BLaER1 (cell line): ENCODE measurements around the gene CEP72.
A peak's percentile ranks its signal among the peaks of the same experiment; 100 is the strongest.

Experiments used
- H3K27ac ChIP-seq: shearing (Covaris generic); formaldehyde crosslinking; 2 replicates; pipeline ENCODE4 v1.8.1; 2022
- H3K27me3 ChIP-seq: shearing (Covaris generic); formaldehyde crosslinking; 2 replicates; pipeline ENCODE4 v1.8.1; 2022
- H3K36me3 ChIP-seq: shearing (Covaris generic); formaldehyde crosslinking; 2 replicates; pipeline ENCODE4 v1.8.1; 2022
- H3K4me1 ChIP-seq: shearing (Covaris generic); formaldehyde crosslinking; 2 replicates; pipeline ENCODE4 v1.8.1; 2022
- H3K4me2 ChIP-seq: shearing (Covaris generic); formaldehyde crosslinking; 2 replicates; pipeline ENCODE4 v1.8.1; 2022
- H3K4me3 ChIP-seq: shearing (Covaris generic); formaldehyde crosslinking; 2 replicates; pipeline ENCODE4 v1.8.1; 2022
- H3K9ac ChIP-seq: shearing (Covaris generic); formaldehyde crosslinking; 2 replicates; pipeline ENCODE4 v1.8.1; 2022
- H3K9me3 ChIP-seq: shearing (Covaris generic); formaldehyde crosslinking; 2 replicates; pipeline ENCODE4 v1.8.1; 2022
- H4K20me1 ChIP-seq: shearing (Covaris generic); formaldehyde crosslinking; 2 replicates; pipeline ENCODE4 v1.8.1; 2022
- Cebpa-rat ChIP-seq: shearing (Covaris generic); IDR thresholded peaks from 2 replicates; pipeline ENCODE4 v1.8.1; 2022

Gene CEP72

GRCh38 chr5:642481-642880, 30.3 kb downstream of the CEP72 start:
- no peak overlapping the region for H3K4me2 ChIP-seq
- H3K9me3 ChIP-seq, result peaks cover 11% of the 10 kb centered on the region
- H3K36me3 ChIP-seq, result peaks cover 87% of the 10 kb centered on the region
- H3K9ac ChIP-seq, result no peak overlapping the region
- peaks cover 22% of the 10 kb centered on the region for H4K20me1 ChIP-seq
- no peak overlapping the region for H3K27ac ChIP-seq
- no peak overlapping the region for H3K4me3 ChIP-seq
- no peak for TF ChIP-seq Cebpa-rat
- H3K27me3 ChIP-seq, result no peaks in the 10 kb centered on the region
- H3K4me1 ChIP-seq, result peaks cover 32% of the 10 kb centered on the region

- Histone ChIP-seq H3K27me3 (no peaks in the 10 kb centered on the region), H3K4me3 (peak overlapping the region; percentile 36; the same call in 1 of the 2 replicates), H3K4me1 (peaks cover 32% of the 10 kb centered on the region), H3K4me2 (peak overlapping the region; percentile 73), H3K9me3 (peaks cover 20% of the 10 kb centered on the region), H3K9ac (peak overlapping the region; percentile 61), H3K36me3 (peaks cover 87% of the 10 kb centered on the region), H3K27ac (peak overlapping the region; percentile 71), H4K20me1 (peaks cover 22% of the 10 kb centered on the region)
- no peak for TF ChIP-seq Cebpa-rat
Observed at GRCh38 chr5:643351-643801, 31.2 kb downstream of the CEP72 start.

- Histone ChIP-seq H3K4me3 (peak overlapping the region; percentile 36), H3K4me1 (peaks cover 32% of the 10 kb centered on the region), H4K20me1 (peaks cover 20% of the 10 kb centered on the region), H3K36me3 (peaks cover 88% of the 10 kb centered on the region), H3K9ac (peak overlapping the region; percentile 61), H3K4me2 (peak overlapping the region; percentile 73), H3K27me3 (no peaks in the 10 kb centered on the region), H3K9me3 (peaks cover 24% of the 10 kb centered on the region), H3K27ac (peak overlapping the region; percentile 71)
- TF ChIP-seq Cebpa-rat, result no peak
Observed at GRCh38 chr5:643811-644271, 31.7 kb downstream of the CEP72 start.

- TF ChIP-seq Cebpa-rat, result no peak
- peak overlapping the region; percentile 20 for H3K9ac ChIP-seq
- H3K27ac ChIP-seq, result peak overlapping the region; percentile 71
- H3K4me2 ChIP-seq, result peak overlapping the region; percentile 73
- peaks cover 88% of the 10 kb centered on the region for H3K36me3 ChIP-seq
- H3K9me3 ChIP-seq, result peaks cover 31% of the 10 kb centered on the region
- H3K27me3 ChIP-seq, result no peaks in the 10 kb centered on the region
- H4K20me1 ChIP-seq, result peaks cover 16% of the 10 kb centered on the region
- H3K4me3 ChIP-seq, result peak overlapping the region; percentile 36
- peaks cover 32% of the 10 kb centered on the region for H3K4me1 ChIP-seq
Observed at GRCh38 chr5:644509-644908, 32.4 kb downstream of the CEP72 start.

- H4K20me1 ChIP-seq, result peaks cover 12% of the 10 kb centered on the region
- H3K9me3 ChIP-seq, result peaks cover 36% of the 10 kb centered on the region
- no peaks in the 10 kb centered on the region for H3K27me3 ChIP-seq
- peaks cover 88% of the 10 kb centered on the region for H3K36me3 ChIP-seq
- H3K27ac ChIP-seq, result peak overlapping the region; percentile 71; the same call in 1 of the 2 replicates
- H3K4me2 ChIP-seq, result peak overlapping the region; percentile 73
- peak overlapping the region; percentile 20; the same call in 1 of the 2 replicates for H3K9ac ChIP-seq
- TF ChIP-seq Cebpa-rat, result no peak
- peaks cover 32% of the 10 kb centered on the region for H3K4me1 ChIP-seq
- no peak overlapping the region for H3K4me3 ChIP-seq
Observed at GRCh38 chr5:644971-645370, 32.8 kb downstream of the CEP72 start.

GRCh38 chr5:645421-645820, 33.3 kb downstream of the CEP72 start:
- Histone ChIP-seq H3K9ac (no peak overlapping the region), H3K4me2 (no peak overlapping the region), H3K36me3 (peaks cover 86% of the 10 kb centered on the region), H3K4me1 (peaks cover 32% of the 10 kb centered on the region), H3K4me3 (no peak overlapping the region), H3K27ac (no peak overlapping the region), H3K9me3 (peaks cover 38% of the 10 kb centered on the region), H3K27me3 (no peaks in the 10 kb centered on the region), H4K20me1 (peaks cover 12% of the 10 kb centered on the region)
- TF ChIP-seq Cebpa-rat, result no peak

- no peak overlapping the region for H3K4me2 ChIP-seq
- H3K4me3 ChIP-seq, result no peak overlapping the region
- H3K9ac ChIP-seq, result no peak overlapping the region
- H3K4me1 ChIP-seq, result peaks cover 32% of the 10 kb centered on the region
- H3K9me3 ChIP-seq, result peaks cover 38% of the 10 kb centered on the region
- H3K27me3 ChIP-seq, result no peaks in the 10 kb centered on the region
- H4K20me1 ChIP-seq, result peaks cover 12% of the 10 kb centered on the region
- H3K36me3 ChIP-seq, result peaks cover 80% of the 10 kb centered on the region
- no peak for TF ChIP-seq Cebpa-rat
- no peak overlapping the region for H3K27ac ChIP-seq
Observed at GRCh38 chr5:646396-647201, 34.5 kb downstream of the CEP72 start.

GRCh38 chr5:647311-647710, 35.2 kb downstream of the CEP72 start:
- TF ChIP-seq Cebpa-rat, result no peak

GRCh38 chr5:647727-648126, 35.6 kb downstream of the CEP72 start:
- TF ChIP-seq Cebpa-rat, result no peak
- Histone ChIP-seq H3K9ac (no peak overlapping the region), H4K20me1 (peaks cover 20% of the 10 kb centered on the region), H3K4me3 (peak overlapping the region; percentile 25; the same call in 1 of the 2 replicates), H3K27me3 (no peaks in the 10 kb centered on the region), H3K27ac (no peak overlapping the region), H3K4me2 (no peak overlapping the region), H3K36me3 (peaks cover 80% of the 10 kb centered on the region), H3K9me3 (peaks cover 38% of the 10 kb centered on the region), H3K4me1 (peaks cover 28% of the 10 kb centered on the region)

More at GRCh38 chr5:647311-647710, 35.2 kb downstream of the CEP72 start:
- no peak overlapping the region for H3K27ac ChIP-seq
- H4K20me1 ChIP-seq, result peaks cover 17% of the 10 kb centered on the region
- peaks cover 32% of the 10 kb centered on the region for H3K4me1 ChIP-seq
- H3K9ac ChIP-seq, result no peak overlapping the region
- H3K4me3 ChIP-seq, result 0 out of 2 replicates have a peak overlapping the region, but pooled peaks have one; percentile 25
- H3K27me3 ChIP-seq, result no peaks in the 10 kb centered on the region
- H3K9me3 ChIP-seq, result peaks cover 38% of the 10 kb centered on the region
- H3K36me3 ChIP-seq, result peaks cover 80% of the 10 kb centered on the region
- H3K4me2 ChIP-seq, result no peak overlapping the region

GRCh38 chr5:651296-652022, 39.3 kb downstream of the CEP72 start:
- no peak overlapping the region for H3K9ac ChIP-seq
- H3K4me1 ChIP-seq, result no peaks in the 10 kb centered on the region
- no peak overlapping the region for H3K27ac ChIP-seq
- H4K20me1 ChIP-seq, result peaks cover 15% of the 10 kb centered on the region; the same call in 1 of the 2 replicates
- no peak for TF ChIP-seq Cebpa-rat
- H3K36me3 ChIP-seq, result peaks cover 91% of the 10 kb centered on the region
- H3K27me3 ChIP-seq, result no peaks in the 10 kb centered on the region
- no peak overlapping the region for H3K4me2 ChIP-seq
- no peak overlapping the region for H3K4me3 ChIP-seq
- peaks cover 37% of the 10 kb centered on the region for H3K9me3 ChIP-seq
